Dendritic cell treated with granulocyte-macrophage colony-stimulating factor and Interleukin-4, amounts not matched to agents 40 ng/mL and 50 ng/mL, for 4 days (primary cell): ENCODE measurements around the gene SLC22A13.
"Not testable (repeated sequence)": the region's sequence is repeated elsewhere in the genome, so short reads cannot be mapped to it uniquely, and the experiment has no call there.

Experiments used
- H3K27ac Mint-ChIP-seq: one replicate; pipeline ENCODE4 v1.8.0; 2022; ENCODE audit warnings: mild to moderate bottlenecking, mixed read lengths
- H3K27me3 Mint-ChIP-seq: one replicate; pipeline ENCODE4 v1.8.0; 2022; ENCODE audit warnings: mild to moderate bottlenecking, mixed read lengths
- H3K36me3 Mint-ChIP-seq: one replicate; pipeline ENCODE4 v1.8.0; 2022; ENCODE audit warnings: low read depth, mixed read lengths
- H3K4me1 Mint-ChIP-seq: one replicate; pipeline ENCODE4 v1.8.0; 2022; ENCODE audit warnings: low read depth, mixed read lengths
- H3K4me3 Mint-ChIP-seq: one replicate; pipeline ENCODE4 v1.8.0; 2022; ENCODE audit warnings: mild to moderate bottlenecking, moderate library complexity, mixed read lengths
- H3K9me3 Mint-ChIP-seq: one replicate; pipeline ENCODE4 v1.8.0; 2022; ENCODE audit warnings: mixed read lengths
- intact Hi-C: fragments of 100-400 bp; cut with micrococcal nuclease; formaldehyde crosslinking; loops from one replicate; pipeline ENCODE4 v1.15.0; 2022

Gene SLC22A13

DNA sequence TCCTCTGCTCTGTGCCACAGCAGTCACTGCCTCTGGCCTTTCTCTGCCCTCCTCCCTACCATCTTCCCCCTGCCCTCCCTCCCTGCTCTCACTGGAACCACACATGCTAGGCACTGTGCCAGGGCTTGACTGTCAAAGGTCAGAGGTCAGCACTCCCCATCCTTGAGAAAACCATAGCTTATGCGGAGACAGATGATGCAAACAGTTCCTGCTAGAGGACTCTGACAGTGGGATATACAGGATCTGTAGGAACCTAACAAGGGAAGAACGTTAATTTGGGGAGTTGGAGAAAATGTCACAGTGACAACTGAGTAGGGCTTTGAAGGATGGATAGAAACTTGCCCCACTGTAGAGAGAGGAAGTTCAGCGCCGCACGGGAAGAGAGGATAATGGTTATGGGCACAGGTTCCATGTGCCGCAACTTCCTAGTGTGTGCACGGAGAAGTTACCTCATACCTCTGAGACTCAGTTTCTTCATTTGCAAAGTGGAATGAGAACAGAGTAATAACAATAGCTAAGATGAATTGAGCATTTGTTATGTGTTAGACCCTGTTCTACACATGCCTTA, 51.7 kb downstream of the SLC22A13 start:
- H3K36me3 Mint-ChIP-seq = no peaks in the 10 kb centered on the region
- intact Hi-C loops = no loop called here

GRCh38 chr3:38318766-38319671, 53.4 kb downstream of the SLC22A13 start:
- H3K4me1 Mint-ChIP-seq = peaks cover 20% of the 10 kb centered on the region
- no peaks in the 10 kb centered on the region for H3K36me3 Mint-ChIP-seq
- no peak overlapping the region for H3K4me3 Mint-ChIP-seq
- H3K27me3 Mint-ChIP-seq = peaks cover 7% of the 10 kb centered on the region
- H3K27ac Mint-ChIP-seq = no peak overlapping the region
- intact Hi-C loops = no loop called here
- peaks cover 6% of the 10 kb centered on the region for H3K9me3 Mint-ChIP-seq

More for the DNA sequence above, 51.7 kb downstream of the SLC22A13 start:
- no peak overlapping the region for H3K4me3 Mint-ChIP-seq
- H3K9me3 Mint-ChIP-seq = peaks cover 6% of the 10 kb centered on the region
- peaks cover 2% of the 10 kb centered on the region for H3K27me3 Mint-ChIP-seq
- no peak overlapping the region for H3K27ac Mint-ChIP-seq
- peaks cover 35% of the 10 kb centered on the region for H3K4me1 Mint-ChIP-seq

DNA sequence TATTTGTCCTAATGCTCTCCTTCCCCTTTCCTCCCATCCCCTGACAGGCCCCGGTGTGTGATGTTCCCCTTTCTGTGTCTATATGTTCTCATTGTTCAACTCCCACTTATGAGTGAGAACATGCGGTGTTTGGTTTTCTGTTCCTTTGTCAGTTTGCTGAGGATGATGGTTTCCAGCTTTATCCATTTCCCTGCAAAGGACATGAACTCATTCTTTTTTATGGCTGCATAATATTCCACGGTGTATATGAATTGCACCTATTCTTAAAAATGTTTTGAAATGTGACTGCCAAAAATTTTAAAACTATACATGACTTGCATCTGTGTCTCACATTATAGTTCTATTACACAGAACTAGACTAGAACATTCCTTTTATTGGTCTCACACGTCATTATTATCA, 55.0 kb downstream of the SLC22A13 start:
- H3K9me3 Mint-ChIP-seq, H3K27me3 Mint-ChIP-seq, H3K27ac Mint-ChIP-seq, H3K4me3 Mint-ChIP-seq, intact Hi-C loops, H3K36me3 Mint-ChIP-seq: not testable (repeated sequence)
- peaks cover 15% of the 10 kb centered on the region for H3K4me1 Mint-ChIP-seq

- Mint-ChIP-seq H3K27ac (no peak overlapping the region), H3K4me3 (no peak overlapping the region), H3K4me1 (no peaks in the 10 kb centered on the region), H3K9me3 (peaks cover 18% of the 10 kb centered on the region), H3K27me3 (peaks cover 10% of the 10 kb centered on the region), H3K36me3 (no peaks in the 10 kb centered on the region)
- intact Hi-C loops = no loop called here
These were observed 57.4 kb downstream of the SLC22A13 start for GRCh38 chr3:38323060-38323459.

DNA sequence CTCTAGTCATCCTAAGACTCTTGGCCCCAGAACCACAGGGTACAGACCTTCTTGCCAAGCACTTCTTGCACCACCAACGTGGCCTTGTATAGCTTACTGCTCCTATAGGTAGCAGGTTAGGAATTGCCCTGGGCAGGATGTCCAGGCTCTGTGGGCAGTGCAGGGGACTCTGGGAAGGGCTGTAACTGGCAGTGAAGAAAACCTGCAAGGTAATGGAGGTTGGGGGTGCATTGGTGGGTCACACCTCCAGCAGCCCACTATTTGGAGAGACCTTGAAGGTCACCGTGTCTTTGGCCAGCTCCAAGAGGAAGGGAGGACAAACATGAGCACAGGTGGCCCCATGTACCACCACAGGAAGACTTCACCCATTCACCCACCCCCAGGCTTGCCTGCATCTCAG, 59.6 kb downstream of the SLC22A13 start:
- H3K27ac Mint-ChIP-seq = no peak overlapping the region
- no peak overlapping the region for H3K4me3 Mint-ChIP-seq
- peaks cover 10% of the 10 kb centered on the region for H3K27me3 Mint-ChIP-seq
- no peaks in the 10 kb centered on the region for H3K4me1 Mint-ChIP-seq
- no peaks in the 10 kb centered on the region for H3K36me3 Mint-ChIP-seq
- intact Hi-C loops = no loop called here
- peaks cover 18% of the 10 kb centered on the region for H3K9me3 Mint-ChIP-seq

DNA sequence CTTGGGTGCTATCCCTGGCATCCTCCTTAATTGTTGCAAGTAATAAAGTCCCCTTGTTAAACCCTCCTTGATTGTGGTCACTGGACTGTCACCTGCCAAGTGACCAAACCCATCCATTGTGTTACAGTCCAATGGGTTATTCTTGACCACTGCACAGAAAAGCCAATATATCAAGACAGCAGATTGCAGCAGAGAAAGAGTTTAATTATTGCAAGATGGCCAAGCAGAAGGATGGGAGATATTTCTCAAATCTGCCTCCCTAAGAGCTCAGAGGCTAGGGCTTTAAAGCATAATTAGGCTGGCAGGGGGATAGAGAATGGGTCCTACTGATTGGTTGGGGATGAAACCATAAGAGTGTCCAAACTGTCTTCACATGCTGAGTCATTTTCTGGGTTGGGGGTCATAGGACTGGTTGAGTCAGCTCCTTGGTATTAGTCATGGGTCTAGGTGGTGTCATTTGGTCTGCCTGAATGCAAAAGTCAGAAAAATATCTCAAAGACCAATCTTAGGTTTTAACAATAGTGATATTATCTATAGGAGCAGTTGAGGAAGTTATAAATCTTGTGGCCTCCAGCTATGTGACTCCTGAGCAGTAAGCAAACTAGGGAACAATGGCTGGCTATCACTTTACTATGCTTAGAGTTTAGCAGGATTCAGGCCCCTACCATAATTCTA, 61.9 kb downstream of the SLC22A13 start:
- Mint-ChIP-seq H3K27me3 (peaks cover 7% of the 10 kb centered on the region), H3K9me3 (peaks cover 13% of the 10 kb centered on the region), H3K27ac (no peak overlapping the region), H3K4me3 (no peak overlapping the region), H3K36me3 (no peaks in the 10 kb centered on the region), H3K4me1 (peaks cover 5% of the 10 kb centered on the region)
- intact Hi-C loops = no loop called here
